Activated naive CD8-positive, alpha-beta T cell treated with anti-CD3 and anti-CD28 coated beads for 36 hours (primary cell): ENCODE results near the gene CFH. TPM values are rescaled to one million over a fixed set of nuclear protein-coding genes. Genes with fewer than 3 reads are reported as not detected.
A peak's percentile ranks its signal among the peaks of the same experiment; 100 is the strongest.
"Not testable (repeated sequence)": the region's sequence is repeated elsewhere in the genome, so short reads cannot be mapped to it uniquely, and the experiment has no call there.

Experiments
- DNase-seq: peaks from one replicate; pipeline ENCODE4 v3.0.0; 2021
- H3K27ac Mint-ChIP-seq: one replicate; pipeline ENCODE4 v1.8.0; 2022; ENCODE audit warnings: mild to moderate bottlenecking, moderate library complexity, mixed read lengths
- H3K27me3 Mint-ChIP-seq: one replicate; pipeline ENCODE4 v1.8.0; 2022; ENCODE audit warnings: mild to moderate bottlenecking, mixed read lengths
- H3K36me3 Mint-ChIP-seq: one replicate; pipeline ENCODE4 v1.8.0; 2021; ENCODE audit warnings: mild to moderate bottlenecking, mixed read lengths
- H3K4me1 Mint-ChIP-seq: one replicate; pipeline ENCODE4 v1.8.0; 2021; ENCODE audit warnings: mixed read lengths
- H3K4me3 Mint-ChIP-seq: one replicate; pipeline ENCODE4 v1.8.0; 2022; ENCODE audit warnings: mild to moderate bottlenecking, moderate library complexity, mixed read lengths
- H3K9me3 Mint-ChIP-seq: one replicate; pipeline ENCODE4 v1.8.0; 2022; ENCODE audit warnings: mixed read lengths
- total RNA-seq, 2 experiments: library from RNA; stranded (reverse); gene quantifications; one replicate each; pipeline ENCODE4 v1.2.3, GENCODE V29; 2021

Gene CFH
- total RNA-seq, 2 experiments from 2014 or later: 0.24 TPM; not detected in 1

- H3K27ac Mint-ChIP-seq: no peak overlapping the region
- H3K4me3 Mint-ChIP-seq: no peak overlapping the region
- H3K9me3 Mint-ChIP-seq: no peaks in the 10 kb centered on the region
- H3K27me3 Mint-ChIP-seq: peaks cover 2% of the 10 kb centered on the region
- no peaks in the 10 kb centered on the region for H3K36me3 Mint-ChIP-seq
- peaks cover 2% of the 10 kb centered on the region for H3K4me1 Mint-ChIP-seq
- DNase-seq: no peak
Measured at GRCh38 chr1:196689001-196689400, 37.2 kb downstream of the CFH start.

GRCh38 chr1:196690582-196690981 is 38.7 kb downstream of the CFH start:
- H3K27ac Mint-ChIP-seq: no peak overlapping the region
- H3K36me3 Mint-ChIP-seq: no peaks in the 10 kb centered on the region
- no peaks in the 10 kb centered on the region for H3K9me3 Mint-ChIP-seq
- no peak overlapping the region for H3K4me3 Mint-ChIP-seq
- no peaks in the 10 kb centered on the region for H3K4me1 Mint-ChIP-seq
- DNase-seq: no peak
- peaks cover 6% of the 10 kb centered on the region for H3K27me3 Mint-ChIP-seq

- no peak for DNase-seq
- Mint-ChIP-seq H3K27me3 (peaks cover 10% of the 10 kb centered on the region), H3K9me3 (peaks cover 6% of the 10 kb centered on the region), H3K4me3 (no peak overlapping the region), H3K27ac (no peak overlapping the region), H3K4me1 (no peaks in the 10 kb centered on the region), H3K36me3 (no peaks in the 10 kb centered on the region)
Measured at GRCh38 chr1:196698993-196699392, 47.1 kb downstream of the CFH start.

- Mint-ChIP-seq H3K27ac (no peak overlapping the region), H3K36me3 (no peaks in the 10 kb centered on the region), H3K4me3 (no peak overlapping the region), H3K27me3 (peaks cover under 1% of the 10 kb centered on the region), H3K9me3 (peaks cover 4% of the 10 kb centered on the region), H3K4me1 (no peaks in the 10 kb centered on the region)
- DNase-seq: no peak
Measured at GRCh38 chr1:196701144-196701543, 49.3 kb downstream of the CFH start.

GRCh38 chr1:196709892-196710291 is 58.0 kb downstream of the CFH start:
- not testable (repeated sequence) for H3K4me1 Mint-ChIP-seq, DNase-seq, H3K27me3 Mint-ChIP-seq, H3K36me3 Mint-ChIP-seq, H3K27ac Mint-ChIP-seq, H3K9me3 Mint-ChIP-seq, H3K4me3 Mint-ChIP-seq

GRCh38 chr1:196717868-196718267 is 66.0 kb downstream of the CFH start:
- no peak for DNase-seq
- H3K4me3 Mint-ChIP-seq: no peak overlapping the region
- H3K9me3 Mint-ChIP-seq: no peaks in the 10 kb centered on the region
- no peaks in the 10 kb centered on the region for H3K36me3 Mint-ChIP-seq
- no peaks in the 10 kb centered on the region for H3K27me3 Mint-ChIP-seq
- H3K4me1 Mint-ChIP-seq: no peaks in the 10 kb centered on the region
- no peak overlapping the region for H3K27ac Mint-ChIP-seq

- H3K27ac Mint-ChIP-seq: no peak overlapping the region
- H3K4me1 Mint-ChIP-seq: no peaks in the 10 kb centered on the region
- no peak overlapping the region for H3K4me3 Mint-ChIP-seq
- H3K36me3 Mint-ChIP-seq: no peaks in the 10 kb centered on the region
- H3K27me3 Mint-ChIP-seq: no peaks in the 10 kb centered on the region
- no peaks in the 10 kb centered on the region for H3K9me3 Mint-ChIP-seq
- DNase-seq: peak; percentile 20
Measured at GRCh38 chr1:196723325-196724185, 71.7 kb downstream of the CFH start.

- no peaks in the 10 kb centered on the region for H3K4me1 Mint-ChIP-seq
- H3K9me3 Mint-ChIP-seq: peaks cover 4% of the 10 kb centered on the region
- H3K36me3 Mint-ChIP-seq: no peaks in the 10 kb centered on the region
- no peaks in the 10 kb centered on the region for H3K27me3 Mint-ChIP-seq
- DNase-seq: no peak
- no peak overlapping the region for H3K27ac Mint-ChIP-seq
- no peak overlapping the region for H3K4me3 Mint-ChIP-seq
Measured at GRCh38 chr1:196732526-196732925, 80.7 kb downstream of the CFH start.

GRCh38 chr1:196733091-196733970 is 81.5 kb downstream of the CFH start:
- no peaks in the 10 kb centered on the region for H3K27me3 Mint-ChIP-seq
- DNase-seq: no peak
- H3K4me1 Mint-ChIP-seq: no peaks in the 10 kb centered on the region
- H3K4me3 Mint-ChIP-seq: no peak overlapping the region
- H3K36me3 Mint-ChIP-seq: no peaks in the 10 kb centered on the region
- peaks cover 7% of the 10 kb centered on the region for H3K9me3 Mint-ChIP-seq
- H3K27ac Mint-ChIP-seq: no peak overlapping the region

GRCh38 chr1:196734006-196734405 is 82.2 kb downstream of the CFH start:
- H3K9me3 Mint-ChIP-seq: peaks cover 7% of the 10 kb centered on the region
- H3K4me1 Mint-ChIP-seq: no peaks in the 10 kb centered on the region
- no peak overlapping the region for H3K27ac Mint-ChIP-seq
- no peaks in the 10 kb centered on the region for H3K36me3 Mint-ChIP-seq
- DNase-seq: no peak
- no peaks in the 10 kb centered on the region for H3K27me3 Mint-ChIP-seq
- no peak overlapping the region for H3K4me3 Mint-ChIP-seq

- H3K27ac Mint-ChIP-seq: no peak overlapping the region
- H3K36me3 Mint-ChIP-seq: no peaks in the 10 kb centered on the region
- no peaks in the 10 kb centered on the region for H3K4me1 Mint-ChIP-seq
- H3K27me3 Mint-ChIP-seq: no peaks in the 10 kb centered on the region
- peaks cover 11% of the 10 kb centered on the region for H3K9me3 Mint-ChIP-seq
- no peak overlapping the region for H3K4me3 Mint-ChIP-seq
- DNase-seq: no peak
Measured at GRCh38 chr1:196734460-196734859, 82.6 kb downstream of the CFH start.

GRCh38 chr1:196738730-196739129 is 86.9 kb downstream of the CFH start:
- H3K9me3 Mint-ChIP-seq: peaks cover 7% of the 10 kb centered on the region
- H3K27me3 Mint-ChIP-seq: no peaks in the 10 kb centered on the region
- H3K27ac Mint-ChIP-seq: no peak overlapping the region

GRCh38 chr1:196743244-196743643 is 91.4 kb downstream of the CFH start:
- DNase-seq, H3K9me3 Mint-ChIP-seq, H3K27ac Mint-ChIP-seq, H3K27me3 Mint-ChIP-seq, H3K36me3 Mint-ChIP-seq, H3K4me3 Mint-ChIP-seq, H3K4me1 Mint-ChIP-seq: not testable (repeated sequence)

More at GRCh38 chr1:196738730-196739129, 86.9 kb downstream of the CFH start:
- Mint-ChIP-seq H3K4me3 (no peak overlapping the region), H3K36me3 (no peaks in the 10 kb centered on the region), H3K4me1 (no peaks in the 10 kb centered on the region)
- no peak for DNase-seq

GRCh38 chr1:196765019-196765740 is 113.3 kb downstream of the CFH start:
- not testable (repeated sequence) for DNase-seq, H3K9me3 Mint-ChIP-seq, H3K27me3 Mint-ChIP-seq, H3K36me3 Mint-ChIP-seq, H3K4me1 Mint-ChIP-seq, H3K27ac Mint-ChIP-seq, H3K4me3 Mint-ChIP-seq

GRCh38 chr1:196769823-196770222 is 118.0 kb downstream of the CFH start:
- H3K4me1 Mint-ChIP-seq, DNase-seq, H3K27ac Mint-ChIP-seq, H3K27me3 Mint-ChIP-seq, H3K36me3 Mint-ChIP-seq, H3K9me3 Mint-ChIP-seq, H3K4me3 Mint-ChIP-seq: not testable (repeated sequence)
